Activated CD8-positive, alpha-beta memory T cell treated with anti-CD3 and anti-CD28 coated beads, Interleukin-2, amount 50 U/mL, for 24 hours (primary cell): ENCODE results near the gene SEC22B.
"Not testable (repeated sequence)": the region's sequence is repeated elsewhere in the genome, so short reads cannot be mapped to it uniquely, and the experiment has no call there.

Experiments
- DNase-seq: peaks from one replicate; pipeline ENCODE4 v3.0.0-alpha.2; 2020; ENCODE audit errors: extremely low read depth

The SEC22B gene

GRCh38 chr1:120145806-120146205 lies 30.5 kb downstream of the SEC22B start:
- not testable (repeated sequence) for DNase-seq

- not testable (repeated sequence) for DNase-seq
These were observed 31.7 kb downstream of the SEC22B start for GRCh38 chr1:120144626-120145025.

- not testable (repeated sequence) for DNase-seq
These were observed 32.2 kb downstream of the SEC22B start for GRCh38 chr1:120144169-120144568.

- not testable (repeated sequence) for DNase-seq
These were observed 33.0 kb downstream of the SEC22B start for GRCh38 chr1:120143334-120143733.

- DNase-seq: peak; percentile 18
These were observed 33.6 kb downstream of the SEC22B start for GRCh38 chr1:120142512-120143263.

GRCh38 chr1:120141865-120142264 lies 34.5 kb downstream of the SEC22B start:
- not testable (repeated sequence) for DNase-seq

GRCh38 chr1:120140656-120141265 lies 35.6 kb downstream of the SEC22B start:
- DNase-seq: not testable (repeated sequence)

GRCh38 chr1:120136086-120136485 lies 40.2 kb downstream of the SEC22B start:
- not testable (repeated sequence) for DNase-seq

- DNase-seq: not testable (repeated sequence)
These were observed 42.4 kb downstream of the SEC22B start for GRCh38 chr1:120133928-120134325.

- DNase-seq: no peak
These were observed 42.9 kb downstream of the SEC22B start for GRCh38 chr1:120133228-120133927.

- DNase-seq: not testable (repeated sequence)
These were observed 43.9 kb downstream of the SEC22B start for GRCh38 chr1:120132406-120132763.

- DNase-seq: not testable (repeated sequence)
These were observed 44.5 kb downstream of the SEC22B start for GRCh38 chr1:120131611-120132405.

GRCh38 chr1:120127921-120128320 lies 48.4 kb downstream of the SEC22B start:
- not testable (repeated sequence) for DNase-seq

GRCh38 chr1:120126216-120126615 lies 50.1 kb downstream of the SEC22B start:
- DNase-seq: not testable (repeated sequence)

- DNase-seq: not testable (repeated sequence)
These were observed 51.7 kb downstream of the SEC22B start for GRCh38 chr1:120124628-120125027.

GRCh38 chr1:120123813-120124510 lies 52.4 kb downstream of the SEC22B start:
- not testable (repeated sequence) for DNase-seq

GRCh38 chr1:120122262-120122893 lies 53.9 kb downstream of the SEC22B start:
- DNase-seq: not testable (repeated sequence)

GRCh38 chr1:120121830-120122229 lies 54.5 kb downstream of the SEC22B start:
- DNase-seq: not testable (repeated sequence)

GRCh38 chr1:120120525-120120924 lies 55.8 kb downstream of the SEC22B start:
- DNase-seq: not testable (repeated sequence)

GRCh38 chr1:120117371-120118177 lies 58.7 kb downstream of the SEC22B start:
- DNase-seq: not testable (repeated sequence)
